ENCODE data around the gene NTM. TPM values are rescaled to one million over a fixed set of nuclear protein-coding genes. Genes with fewer than 3 reads are reported as not detected.

Gene NTM
- total RNA-seq, 4 donors from 2014 or later: 0.78 to 1.1 (median 0.88) TPM; not detected in 1

GRCh38 chr11:132093536-132094259 is 723.3 kb downstream of the NTM start:
- WGBS, 2 donors: 72 to 80% methylated on average over 7 of the region's 7 CpGs

GRCh38 chr11:132094598-132094997 is 724.2 kb downstream of the NTM start:
- WGBS, 2 donors: 50% methylated on average over 1 of the region's 1 CpG
- DNase-seq: no peak

More at GRCh38 chr11:132093536-132094259, 723.3 kb downstream of the NTM start:
- Histone ChIP-seq H3K4me3 (replicated peaks in 1 of 3) (no peak overlapping the region), H3K36me3 (no peaks in the 10 kb centered on the region), H3K27ac (no peak overlapping the region), H3K27me3 (no peaks in the 10 kb centered on the region), H3K9me3 (no peaks in the 10 kb centered on the region), H3K4me1 (no peaks in the 10 kb centered on the region)
- no peak for TF ChIP-seq POLR2A (IDR thresholded peaks at IDR 0.05)
- TF ChIP-seq, protein P1, sequence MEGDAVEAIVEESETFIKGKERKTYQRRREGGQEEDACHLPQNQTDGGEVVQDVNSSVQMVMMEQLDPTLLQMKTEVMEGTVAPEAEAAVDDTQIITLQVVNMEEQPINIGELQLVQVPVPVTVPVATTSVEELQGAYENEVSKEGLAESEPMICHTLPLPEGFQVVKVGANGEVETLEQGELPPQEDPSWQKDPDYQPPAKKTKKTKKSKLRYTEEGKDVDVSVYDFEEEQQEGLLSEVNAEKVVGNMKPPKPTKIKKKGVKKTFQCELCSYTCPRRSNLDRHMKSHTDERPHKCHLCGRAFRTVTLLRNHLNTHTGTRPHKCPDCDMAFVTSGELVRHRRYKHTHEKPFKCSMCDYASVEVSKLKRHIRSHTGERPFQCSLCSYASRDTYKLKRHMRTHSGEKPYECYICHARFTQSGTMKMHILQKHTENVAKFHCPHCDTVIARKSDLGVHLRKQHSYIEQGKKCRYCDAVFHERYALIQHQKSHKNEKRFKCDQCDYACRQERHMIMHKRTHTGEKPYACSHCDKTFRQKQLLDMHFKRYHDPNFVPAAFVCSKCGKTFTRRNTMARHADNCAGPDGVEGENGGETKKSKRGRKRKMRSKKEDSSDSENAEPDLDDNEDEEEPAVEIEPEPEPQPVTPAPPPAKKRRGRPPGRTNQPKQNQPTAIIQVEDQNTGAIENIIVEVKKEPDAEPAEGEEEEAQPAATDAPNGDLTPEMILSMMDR (IDR thresholded peaks at IDR 0.05): no peak
- intact Hi-C loops (cut with DNase I): no loop called here
- no peak for DNase-seq

DNA sequence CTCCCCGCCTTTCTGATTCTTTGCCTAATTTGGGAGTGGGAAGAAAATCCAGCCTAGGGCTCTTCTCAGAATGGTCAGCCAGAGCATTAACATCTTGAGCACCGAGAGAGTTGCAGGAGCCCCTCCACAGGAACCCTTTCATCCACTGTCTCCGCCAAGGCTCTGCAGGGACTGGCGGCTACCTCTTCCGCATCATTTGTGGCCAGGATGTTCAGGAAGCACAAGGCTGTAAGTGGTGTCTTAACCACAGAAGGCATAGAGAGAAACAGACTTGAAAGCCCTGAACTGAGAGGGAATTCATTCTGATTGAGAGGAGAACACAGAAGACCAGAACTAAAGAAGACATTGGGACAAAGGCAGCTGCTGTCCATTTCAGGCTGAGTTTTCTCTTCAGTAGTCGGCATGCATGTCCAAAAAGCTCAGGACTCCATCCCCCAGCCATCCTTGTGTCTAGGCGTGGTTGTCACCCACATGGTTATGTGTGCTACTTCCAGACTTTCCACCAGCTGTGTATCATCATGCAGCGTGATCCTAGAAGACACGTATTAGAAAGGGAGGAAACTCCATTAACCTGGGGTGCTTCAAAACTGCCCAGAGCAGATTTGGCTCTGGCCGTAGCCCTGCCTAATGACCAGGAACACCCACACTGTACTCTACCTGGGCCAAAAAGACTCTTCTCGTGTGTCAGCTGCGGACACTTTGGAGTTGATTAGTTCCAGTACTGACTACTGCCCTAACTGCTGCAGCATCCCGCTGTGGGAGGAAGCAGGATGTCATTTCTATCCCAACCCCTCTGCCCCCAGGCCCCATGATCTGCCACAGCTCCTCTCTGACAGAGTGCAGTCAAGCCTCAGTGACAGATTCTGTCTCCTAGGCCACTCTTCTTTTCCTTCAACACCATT is 725.1 kb downstream of the NTM start:
- TF ChIP-seq, protein P1 (IDR thresholded peaks at IDR 0.05): no peak
- no peak for TF ChIP-seq POLR2A (IDR thresholded peaks at IDR 0.05)
- WGBS, 2 donors: 78 to 81% methylated on average over 12 to 13 of the region's 13 CpGs
- no peak for DNase-seq
- Histone ChIP-seq H3K27ac (no peak overlapping the region), H3K9me3 (no peaks in the 10 kb centered on the region), H3K4me1 (no peaks in the 10 kb centered on the region), H3K4me3 (replicated peaks in 1 of 3) (no peak overlapping the region), H3K36me3 (no peaks in the 10 kb centered on the region), H3K27me3 (no peaks in the 10 kb centered on the region)
- intact Hi-C loops (cut with DNase I): no loop called here

More at GRCh38 chr11:132094598-132094997, 724.2 kb downstream of the NTM start:
- H3K27ac ChIP-seq: no peak overlapping the region
- TF ChIP-seq, protein P1 (IDR thresholded peaks at IDR 0.05): no peak
- TF ChIP-seq POLR2A (IDR thresholded peaks at IDR 0.05): no peak
- H3K36me3 ChIP-seq: no peaks in the 10 kb centered on the region
- no peaks in the 10 kb centered on the region for H3K27me3 ChIP-seq
- H3K4me3 ChIP-seq (replicated peaks in 1 of 3): no peak overlapping the region
- intact Hi-C loops (cut with DNase I): no loop called here
- no peaks in the 10 kb centered on the region for H3K9me3 ChIP-seq
- H3K4me1 ChIP-seq: no peaks in the 10 kb centered on the region

- no peak for DNase-seq
- Histone ChIP-seq H3K4me3 (replicated peaks in 1 of 3) (no peak overlapping the region), H3K27ac (no peak overlapping the region), H3K4me1 (no peaks in the 10 kb centered on the region), H3K36me3 (no peaks in the 10 kb centered on the region), H3K27me3 (no peaks in the 10 kb centered on the region), H3K9me3 (no peaks in the 10 kb centered on the region)
- intact Hi-C loops (cut with DNase I): no loop called here
- 82 to 85% methylated on average over 11 of the region's 11 CpGs for WGBS, 2 donors
- TF ChIP-seq, protein P1 (IDR thresholded peaks at IDR 0.05): no peak
- TF ChIP-seq POLR2A (IDR thresholded peaks at IDR 0.05): no peak
These were observed 725.9 kb downstream of the NTM start for GRCh38 chr11:132096132-132096825.
